GM12891 (cell line): ENCODE measurements around the gene FILIP1L.

Experiments
- PAX5 ChIP-seq: IDR thresholded peaks from 2 replicates; pipeline ENCODE4 v1.6.1; 2011; ENCODE audit warnings: low read length, moderate library complexity, mild to moderate bottlenecking; ENCODE audit not compliant: insufficient read depth, severe bottlenecking
- POLR2A ChIP-seq: IDR thresholded peaks from 2 replicates; pipeline ENCODE4 v1.6.1; 2011; ENCODE audit warnings: low read depth, low read length, control low read depth
- POLR2AphosphoS5 ChIP-seq: IDR thresholded peaks from 2 replicates; pipeline ENCODE4 v1.6.1; 2011; ENCODE audit warnings: low read depth, low read length, control low read depth
- POU2F2 ChIP-seq: IDR thresholded peaks from 2 replicates; pipeline ENCODE4 v1.6.1; 2011; ENCODE audit warnings: low read depth, mild to moderate bottlenecking, control low read depth, low read length, moderate library complexity
- SPI1 ChIP-seq: IDR thresholded peaks from 2 replicates; pipeline ENCODE4 v1.6.1; 2011; ENCODE audit warnings: low read depth, low read length, control low read depth
- TAF1 ChIP-seq: IDR thresholded peaks from 2 replicates; pipeline ENCODE4 v1.6.1; 2011; ENCODE audit warnings: low read depth, low read length, control low read depth

- TF ChIP-seq POLR2A = no peak
- TF ChIP-seq TAF1 = no peak
- TF ChIP-seq POLR2AphosphoS5 = no peak
- no peak for TF ChIP-seq SPI1
- no peak for TF ChIP-seq PAX5
- no peak for TF ChIP-seq POU2F2
These were observed 24.3 kb downstream of the FILIP1L start for GRCh38 chr3:100089812-100090668.
